Activated T-cell treated with anti-CD3 and anti-CD28 coated beads, Interleukin-2, amount 50 U/mL, for 4 hours (primary cell): Measurements from ENCODE around the gene TCOF1. TPM values are rescaled to one million over a fixed set of nuclear protein-coding genes. Genes with fewer than 3 reads are reported as not detected.
A peak's percentile ranks its signal among the peaks of the same experiment; 100 is the strongest.

Experiments
- ATAC-seq, 2 donors: fragments of 200-7000 bp; cut with Tn5 transposase; one replicate each; pipeline ENCODE4 v1.10.0; 2021
- DNase-seq: peaks from one replicate; pipeline ENCODE4 v3.0.0-alpha.2; 2020
- H3K27me3 Mint-ChIP-seq: one replicate; pipeline ENCODE4 v1.8.0; 2021; ENCODE audit warnings: low read depth, mixed read lengths
- H3K36me3 Mint-ChIP-seq: one replicate; pipeline ENCODE4 v1.8.0; 2022; ENCODE audit warnings: mixed read lengths; ENCODE audit not compliant: insufficient read depth
- H3K4me1 Mint-ChIP-seq: one replicate; pipeline ENCODE4 v1.8.0; 2021; ENCODE audit warnings: low read depth, mixed read lengths
- H3K4me3 Mint-ChIP-seq: one replicate; pipeline ENCODE4 v1.8.0; 2021; ENCODE audit warnings: mild to moderate bottlenecking, moderate library complexity, mixed read lengths
- H3K9me3 Mint-ChIP-seq: one replicate; pipeline ENCODE4 v1.8.0; 2021; ENCODE audit warnings: mixed read lengths
- total RNA-seq, 3 donors: library from RNA; stranded (reverse); gene quantifications; one replicate each; pipeline ENCODE4 v1.2.1, GENCODE V29; 2021

TCOF1 gene
- total RNA-seq, 3 donors from 2014 or later = 153 to 160 (median 156) TPM

DNA sequence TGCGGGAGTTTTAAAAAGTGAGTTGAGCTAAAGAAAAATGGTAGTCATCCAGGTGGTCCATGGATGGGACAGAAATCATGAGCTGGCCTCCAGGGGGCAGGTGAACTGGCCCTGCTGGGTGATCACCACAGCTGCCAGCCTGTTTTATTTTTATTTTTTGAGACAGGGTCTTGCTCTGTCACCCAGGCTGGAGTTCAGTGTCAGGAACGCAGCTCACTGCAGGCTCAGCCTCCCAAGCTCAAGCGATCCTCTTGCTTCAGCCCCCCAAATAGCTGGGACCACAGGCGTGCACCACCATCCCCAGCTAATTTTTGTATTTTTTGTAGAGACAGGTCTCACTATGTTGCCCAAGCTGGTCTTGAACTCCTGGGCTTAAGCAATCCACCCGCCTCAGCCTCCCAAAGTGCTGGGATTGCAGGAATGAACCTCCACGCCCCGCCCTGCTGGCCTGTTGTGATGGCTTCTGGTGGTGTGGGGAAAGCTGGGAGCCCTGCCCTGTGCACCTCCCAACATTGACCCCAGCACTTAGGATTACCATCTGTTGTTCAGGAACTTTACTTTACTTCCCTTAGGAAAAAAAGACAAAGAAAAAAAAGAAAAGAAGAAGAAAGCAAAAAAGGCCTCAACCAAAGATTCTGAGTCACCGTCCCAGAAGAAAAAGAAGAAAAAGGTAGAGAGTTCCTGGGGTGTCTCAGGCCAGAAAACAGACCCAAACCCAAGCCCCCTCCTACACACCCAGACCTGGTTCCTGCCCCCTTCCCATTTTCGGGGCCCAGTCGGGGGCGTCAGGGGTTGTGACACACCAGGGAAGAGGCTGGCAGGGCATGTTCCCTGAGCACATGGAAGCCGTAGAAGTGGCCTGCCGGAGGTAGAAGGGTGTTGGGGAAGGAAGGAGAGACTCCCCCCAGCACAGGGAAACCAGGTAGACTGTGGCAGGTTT is 40.6 kb downstream of the TCOF1 start:
- H3K36me3 Mint-ChIP-seq = peaks cover 48% of the 10 kb centered on the region
- no peak for DNase-seq

DNA sequence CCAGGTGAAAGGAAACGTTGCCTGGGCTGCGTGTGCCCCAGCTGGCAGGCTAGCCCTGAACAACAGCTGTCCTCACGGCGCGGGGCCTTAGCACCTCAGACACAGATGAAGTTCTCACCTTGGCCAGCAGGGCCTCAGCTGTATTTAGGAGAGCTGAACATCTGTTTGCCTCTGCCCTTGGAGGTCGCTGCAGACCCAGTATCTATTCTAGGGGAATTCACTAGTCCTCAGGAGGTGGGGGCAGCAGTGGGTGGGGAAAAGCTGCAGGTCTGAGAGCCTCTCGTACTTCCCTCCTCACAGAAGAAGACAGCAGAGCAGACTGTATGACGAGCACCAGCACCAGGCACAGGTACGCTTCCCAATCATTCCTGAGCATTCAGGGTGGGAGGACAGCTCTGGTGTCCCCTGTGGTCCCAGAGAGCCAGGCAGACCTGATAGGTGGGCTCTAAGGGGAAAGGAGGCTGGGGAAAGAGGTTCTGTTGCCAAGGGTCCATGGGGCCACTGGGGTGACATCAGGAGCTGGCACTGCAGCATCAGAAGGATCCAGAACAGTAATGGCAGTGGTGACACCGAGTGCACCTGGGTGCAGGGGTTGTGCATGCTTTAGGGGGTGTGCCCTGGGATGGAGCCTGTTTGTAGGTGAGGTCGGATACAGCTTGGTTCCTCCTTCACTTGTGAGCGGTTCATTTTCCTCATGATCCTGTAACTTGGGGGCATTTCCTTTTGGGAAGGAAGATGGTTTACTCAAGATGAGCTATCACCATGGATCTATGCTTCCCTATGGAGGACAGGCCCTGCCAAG is 41.4 kb downstream of the TCOF1 start:
- H3K27me3 Mint-ChIP-seq = no peaks in the 10 kb centered on the region
- H3K4me3 Mint-ChIP-seq = peak overlapping the region; percentile 3
- ATAC-seq (peak; percentile 39 to 40), DNase-seq (no peak)
- H3K4me1 Mint-ChIP-seq = no peaks in the 10 kb centered on the region
- no peaks in the 10 kb centered on the region for H3K9me3 Mint-ChIP-seq
- H3K36me3 Mint-ChIP-seq = peaks cover 46% of the 10 kb centered on the region

More for the DNA sequence above, 40.6 kb downstream of the TCOF1 start:
- H3K27me3 Mint-ChIP-seq = no peaks in the 10 kb centered on the region
- no peaks in the 10 kb centered on the region for H3K9me3 Mint-ChIP-seq
- no peak for ATAC-seq
- no peaks in the 10 kb centered on the region for H3K4me1 Mint-ChIP-seq
- no peak overlapping the region for H3K4me3 Mint-ChIP-seq

- Mint-ChIP-seq H3K4me1 (no peaks in the 10 kb centered on the region), H3K36me3 (peaks cover 43% of the 10 kb centered on the region), H3K9me3 (no peaks in the 10 kb centered on the region), H3K27me3 (no peaks in the 10 kb centered on the region), H3K4me3 (no peak overlapping the region)
- DNase-seq (no peak), ATAC-seq (no peak)
These were observed 42.2 kb downstream of the TCOF1 start for GRCh38 chr5:150399524-150400211.

DNA sequence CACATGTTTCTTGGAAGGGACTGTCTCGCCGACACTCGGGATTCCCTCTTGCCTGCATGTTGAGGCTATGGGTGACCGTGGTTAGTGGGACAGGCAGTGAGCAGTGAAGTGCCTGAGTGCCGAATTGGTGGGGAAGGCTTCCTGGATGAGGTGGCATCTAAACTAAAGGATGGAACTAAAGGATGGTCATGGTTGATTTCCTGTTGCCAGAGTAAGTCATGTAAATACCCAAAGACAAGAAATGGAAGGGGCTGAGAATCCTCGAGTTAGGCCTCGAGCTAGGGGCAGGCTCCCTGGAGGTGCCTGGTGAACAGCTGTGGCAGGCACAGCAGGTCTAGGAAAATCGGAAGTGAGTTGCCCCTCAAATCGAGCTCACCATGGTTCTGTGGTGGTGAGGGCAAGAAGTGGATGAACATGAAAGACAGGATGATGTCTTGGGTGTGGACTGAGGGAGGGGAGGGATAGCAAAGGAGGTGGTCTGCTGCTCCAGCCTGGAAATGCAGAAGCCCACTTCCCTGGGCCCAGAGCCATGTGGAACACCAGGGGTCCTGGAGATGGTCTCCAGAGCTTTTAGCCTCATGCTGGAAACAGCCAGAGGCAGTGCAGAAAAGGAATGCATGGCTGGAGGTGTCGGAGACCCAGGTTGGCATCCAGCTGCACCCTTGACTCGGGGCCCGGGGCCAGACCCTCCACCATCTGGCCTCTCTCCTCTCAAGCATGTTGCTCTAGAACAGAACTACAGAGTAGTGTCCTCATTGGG is 43.0 kb downstream of the TCOF1 start:
- no peaks in the 10 kb centered on the region for H3K9me3 Mint-ChIP-seq
- H3K4me1 Mint-ChIP-seq = no peaks in the 10 kb centered on the region
- no peak for DNase-seq
- H3K27me3 Mint-ChIP-seq = no peaks in the 10 kb centered on the region
- H3K36me3 Mint-ChIP-seq = peaks cover 42% of the 10 kb centered on the region
- ATAC-seq = no peak
- H3K4me3 Mint-ChIP-seq = no peak overlapping the region

DNA sequence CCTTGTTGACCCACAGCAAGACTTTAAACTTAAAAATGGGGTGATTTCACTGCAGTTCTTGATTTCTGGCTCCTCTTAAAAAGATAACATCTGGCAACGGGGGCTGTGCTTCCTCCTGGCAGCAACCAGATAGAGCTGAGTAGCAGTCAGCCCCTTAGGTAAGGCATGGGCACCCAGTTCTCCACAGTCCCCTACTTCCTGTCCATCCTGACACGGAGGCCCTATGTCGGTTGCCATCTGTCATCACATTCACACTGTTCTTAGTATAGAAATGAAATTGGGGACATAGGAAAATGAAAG is 43.5 kb downstream of the TCOF1 start:
- Mint-ChIP-seq H3K27me3 (no peaks in the 10 kb centered on the region), H3K4me3 (no peak overlapping the region), H3K9me3 (no peaks in the 10 kb centered on the region), H3K36me3 (peaks cover 38% of the 10 kb centered on the region), H3K4me1 (no peaks in the 10 kb centered on the region)
- ATAC-seq = no peak
- no peak for DNase-seq

GRCh38 chr5:150401376-150402228 is 44.1 kb downstream of the TCOF1 start:
- H3K36me3 Mint-ChIP-seq = peaks cover 33% of the 10 kb centered on the region
- ATAC-seq = no peak
- no peak for DNase-seq
- no peak overlapping the region for H3K4me3 Mint-ChIP-seq
- no peaks in the 10 kb centered on the region for H3K27me3 Mint-ChIP-seq
- H3K9me3 Mint-ChIP-seq = no peaks in the 10 kb centered on the region
- no peaks in the 10 kb centered on the region for H3K4me1 Mint-ChIP-seq

DNA sequence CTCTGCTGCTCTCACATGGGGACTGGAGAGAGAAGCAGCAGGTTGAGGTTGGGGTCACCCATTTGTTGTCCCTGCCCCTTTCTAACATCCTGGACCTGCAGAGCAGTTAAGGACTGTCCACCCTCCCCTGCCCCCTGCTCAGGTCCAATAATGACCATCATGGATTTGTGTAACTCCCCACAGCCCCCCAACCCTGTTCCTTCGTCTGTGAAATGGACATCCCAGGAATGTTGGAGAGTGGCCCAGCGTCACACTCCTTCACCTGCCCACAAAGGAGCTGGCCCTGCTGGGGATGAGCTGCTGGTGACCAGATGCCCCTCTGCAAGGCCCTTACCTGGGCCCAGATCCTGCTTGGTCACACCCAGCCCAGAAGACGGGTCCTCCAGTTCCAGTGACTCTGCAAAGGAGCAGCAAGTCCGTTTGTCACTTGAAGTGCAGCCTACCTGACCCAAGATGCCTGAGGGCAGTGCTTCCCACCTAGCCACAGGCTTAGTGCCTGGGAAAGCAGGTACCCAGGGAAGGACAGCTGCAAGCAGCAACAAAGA is 44.8 kb downstream of the TCOF1 start:
- Mint-ChIP-seq H3K4me3 (no peak overlapping the region), H3K9me3 (no peaks in the 10 kb centered on the region), H3K4me1 (no peaks in the 10 kb centered on the region), H3K27me3 (no peaks in the 10 kb centered on the region), H3K36me3 (peaks cover 32% of the 10 kb centered on the region)
- ATAC-seq (no peak), DNase-seq (no peak)

GRCh38 chr5:150402901-150403342 is 45.4 kb downstream of the TCOF1 start:
- Mint-ChIP-seq H3K4me1 (no peaks in the 10 kb centered on the region), H3K9me3 (no peaks in the 10 kb centered on the region), H3K36me3 (peaks cover 29% of the 10 kb centered on the region), H3K27me3 (no peaks in the 10 kb centered on the region), H3K4me3 (no peak overlapping the region)
- DNase-seq (no peak), ATAC-seq (no peak)

GRCh38 chr5:150404121-150404520 is 46.6 kb downstream of the TCOF1 start:
- no peak overlapping the region for H3K4me3 Mint-ChIP-seq
- ATAC-seq (no peak), DNase-seq (no peak)
- H3K9me3 Mint-ChIP-seq = no peaks in the 10 kb centered on the region
- peaks cover 24% of the 10 kb centered on the region for H3K36me3 Mint-ChIP-seq
- peaks cover 5% of the 10 kb centered on the region for H3K4me1 Mint-ChIP-seq
- H3K27me3 Mint-ChIP-seq = no peaks in the 10 kb centered on the region

- H3K36me3 Mint-ChIP-seq = peaks cover 24% of the 10 kb centered on the region
- DNase-seq (no peak), ATAC-seq (no peak)
- no peaks in the 10 kb centered on the region for H3K9me3 Mint-ChIP-seq
- H3K27me3 Mint-ChIP-seq = no peaks in the 10 kb centered on the region
- H3K4me1 Mint-ChIP-seq = peaks cover 5% of the 10 kb centered on the region
- H3K4me3 Mint-ChIP-seq = no peak overlapping the region
These were observed 47.0 kb downstream of the TCOF1 start for GRCh38 chr5:150404535-150404934.

DNA sequence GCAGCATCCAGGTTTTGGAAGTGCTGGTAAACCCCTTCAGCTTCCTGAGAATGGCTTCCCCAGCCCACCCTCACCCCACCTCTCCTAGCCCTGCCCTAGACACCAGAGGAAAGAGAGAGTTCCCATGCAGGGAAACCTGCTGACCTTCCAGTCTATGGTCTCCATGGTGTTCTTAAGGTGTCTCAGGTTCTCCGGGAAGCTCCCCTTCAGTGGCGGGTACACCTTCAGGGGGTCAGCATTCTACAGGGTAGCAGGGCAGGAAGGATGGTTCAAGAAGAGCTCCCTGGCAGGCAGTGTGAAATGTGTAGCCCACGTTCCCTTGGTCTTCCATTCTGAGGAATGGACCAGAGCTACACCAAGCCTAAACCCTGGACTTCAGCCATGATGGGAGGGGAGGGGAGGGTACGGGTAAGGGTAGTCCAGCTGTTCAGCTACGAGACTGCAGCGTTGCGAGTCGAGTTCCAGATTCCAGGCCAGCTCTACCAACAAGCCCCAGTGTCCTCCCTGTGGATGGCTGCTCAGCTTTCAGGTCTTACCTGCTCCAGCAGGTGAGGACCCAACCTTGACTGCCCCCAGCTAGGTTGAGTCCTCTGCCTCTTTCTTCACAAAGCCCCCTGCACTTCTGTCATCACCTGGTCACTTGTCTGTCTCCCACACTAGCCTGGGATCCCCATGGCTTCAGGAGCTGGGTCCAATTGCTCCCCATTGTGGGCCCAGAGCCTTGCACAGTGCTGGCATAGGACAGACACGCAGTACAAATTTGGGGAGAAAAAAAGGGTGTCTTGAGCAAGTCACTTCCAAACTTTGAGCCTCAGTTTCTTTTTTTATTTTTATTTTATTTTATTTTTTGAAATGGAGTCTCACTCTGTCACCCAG is 47.7 kb downstream of the TCOF1 start:
- Mint-ChIP-seq H3K9me3 (no peaks in the 10 kb centered on the region), H3K4me3 (no peak overlapping the region), H3K36me3 (peaks cover 20% of the 10 kb centered on the region), H3K27me3 (no peaks in the 10 kb centered on the region), H3K4me1 (peaks cover 12% of the 10 kb centered on the region)
- ATAC-seq = no peak
- no peak for DNase-seq

DNA sequence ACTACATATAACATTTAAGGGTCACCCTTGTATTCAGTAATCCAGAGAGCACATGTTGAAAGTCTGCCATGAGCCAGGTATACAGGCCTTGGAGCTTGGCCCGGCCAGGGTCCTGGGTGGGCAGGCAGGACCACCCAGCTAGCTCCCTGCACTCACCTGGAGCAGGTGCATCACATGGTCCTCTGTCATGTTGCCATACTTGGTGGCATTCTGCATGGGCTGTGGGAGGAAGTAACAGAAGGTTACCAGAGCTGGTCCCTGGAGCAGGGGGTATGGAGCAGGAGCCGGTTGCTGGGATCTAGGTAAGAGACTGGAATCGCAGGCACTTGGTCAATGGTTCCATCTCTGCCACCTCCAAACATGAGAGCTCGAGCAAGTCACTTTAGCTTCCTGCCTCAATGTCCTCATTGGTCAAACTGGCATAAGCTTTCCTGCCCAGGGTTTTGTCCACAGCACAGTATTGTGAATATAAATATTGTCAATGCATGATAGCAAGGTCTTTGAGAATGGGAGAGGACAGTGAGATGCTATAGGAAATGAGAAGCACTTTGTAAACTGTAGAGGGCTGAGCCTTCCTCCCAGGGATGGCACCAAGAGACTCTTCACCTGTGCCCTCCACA is 48.7 kb downstream of the TCOF1 start:
- H3K4me1 Mint-ChIP-seq = peaks cover 22% of the 10 kb centered on the region
- DNase-seq (no peak), ATAC-seq (no peak)
- H3K36me3 Mint-ChIP-seq = peaks cover 14% of the 10 kb centered on the region
- no peaks in the 10 kb centered on the region for H3K27me3 Mint-ChIP-seq
- no peaks in the 10 kb centered on the region for H3K9me3 Mint-ChIP-seq
- H3K4me3 Mint-ChIP-seq = no peak overlapping the region
